Esophagus muscularis mucosa (tissue), 4 donors: ENCODE measurements around the gene CER1. TPM values are rescaled to one million over a fixed set of nuclear protein-coding genes. Genes with fewer than 3 reads are reported as not detected.

ENCODE experiments used
- DNase-seq: peaks from one replicate; pipeline ENCODE4 v3.0.0-alpha.2; 2017; ENCODE audit errors: extremely low spot score
- H3K27ac ChIP-seq, 4 donors: fragments of 200-600 bp; sonication (generic); replicated peaks in 1 of 4; 1 replicate in 3 of 4; 2 replicates in 1 of 4; pipeline ENCODE4 v1.5.1; 2016 to 2019; ENCODE audit warnings: mild to moderate bottlenecking in 1 of 4
- H3K27me3 ChIP-seq, 4 donors: fragments of 200-600 bp; sonication (generic); one replicate each; pipeline versions ENCODE4 v1.5.1 to v1.6.0; 2016 to 2019
- H3K36me3 ChIP-seq, 4 donors: fragments of 200-600 bp; sonication (generic); one replicate each; pipeline ENCODE4 v1.5.1; 2016 to 2019
- H3K4me1 ChIP-seq, 4 donors: fragments of 200-600 bp; sonication (generic); one replicate each; pipeline ENCODE4 v1.5.1; 2016 to 2019
- H3K4me3 ChIP-seq, 4 donors: fragments of 200-600 bp; sonication (generic); 1 replicate in 2 of 4; 2 replicates in 2 of 4; pipeline ENCODE4 v1.5.1; 2016 to 2019; ENCODE audit warnings: mild to moderate bottlenecking in 4 of 4, moderate library complexity in 1 of 4
- H3K9me3 ChIP-seq, 4 donors: fragments of 200-600 bp; sonication (generic); 1 replicate in 3 of 4; 2 replicates in 1 of 4; pipeline ENCODE4 v1.5.1; 2016 to 2019
- CTCF ChIP-seq, 3 experiments: fragments of 200-600 bp in 2 of 3; fragments of 450-650 bp in 1 of 3; sonication (generic) in 2 of 3; IDR thresholded peaks; one replicate each; pipeline ENCODE4 v1.5.1; 2017 to 2019; ENCODE audit warnings: antibody characterized with exemption in 3 of 3, mild to moderate bottlenecking in 2 of 3, moderate library complexity in 1 of 3
- EP300 ChIP-seq: sonication (generic); formaldehyde crosslinking; IDR thresholded peaks from one replicate; pipeline ENCODE4 v1.6.1; 2017; ENCODE audit warnings: antibody characterized with exemption
- POLR2A ChIP-seq: fragments of 450-650 bp; IDR thresholded peaks from one replicate; pipeline ENCODE4 v1.6.1; 2017; ENCODE audit warnings: antibody characterized with exemption, moderate library complexity, mild to moderate bottlenecking, low read depth
- POLR2AphosphoS5 ChIP-seq, 2 donors: sonication (generic); formaldehyde crosslinking; IDR thresholded peaks; one replicate each; pipeline ENCODE4 v1.6.1; 2017; ENCODE audit warnings: antibody characterized with exemption in 2 of 2
- WGBS: methylation state at CpG from one replicate; pipeline ENCODE4 v1.1.5; 2018; 5-methylcytosine and 5-hydroxymethylcytosine counted together
- intact Hi-C: fragments of 100-400 bp; cut with DNase I; formaldehyde crosslinking; loops from one replicate; pipeline ENCODE4 v1.15.1; 2023
- total RNA-seq, 4 donors: library from RNA; depleted of rRNA; stranded (reverse); fragments of >200 nt; gene quantifications; one replicate each; pipeline versions ENCODE4 v1.1.0 to v1.2.1, GENCODE V29; 2016

CER1 gene
- total RNA-seq, 4 donors from 2014 or later: not detected

GRCh38 chr9:14704281-14704680 lies 18.3 kb downstream of the CER1 start:
- H3K27me3 ChIP-seq: no peaks in the 10 kb centered on the region
- 77% methylated on average over 3 of the region's 3 CpGs for WGBS
- H3K9me3 ChIP-seq: peaks cover 0 to 27% (median 21%) of the 10 kb centered on the region in 4 donors
- TF ChIP-seq POLR2A (no peak), CTCF (IDR thresholded peaks at IDR 0.05) (no peak), POLR2AphosphoS5 (IDR thresholded peaks at IDR 0.05) (no peak), EP300 (no peak)
- no peak for DNase-seq
- H3K27ac ChIP-seq: no peak overlapping the region
- intact Hi-C loops: no loop called here
- H3K4me1 ChIP-seq: no peaks in the 10 kb centered on the region
- no peaks in the 10 kb centered on the region for H3K36me3 ChIP-seq
- no peak overlapping the region for H3K4me3 ChIP-seq

- peaks cover 0 to 3% (median 0%) of the 10 kb centered on the region in 4 donors for H3K27me3 ChIP-seq
- no peak for DNase-seq
- WGBS: 58% methylated on average over 4 of the region's 4 CpGs
- no peak overlapping the region for H3K4me3 ChIP-seq
- H3K4me1 ChIP-seq: no peaks in the 10 kb centered on the region
- H3K36me3 ChIP-seq: no peaks in the 10 kb centered on the region
- TF ChIP-seq POLR2AphosphoS5 (IDR thresholded peaks at IDR 0.05): no peak
- no peak for TF ChIP-seq CTCF (IDR thresholded peaks at IDR 0.05)
- no peak for TF ChIP-seq POLR2A
- no peak for TF ChIP-seq EP300
- intact Hi-C loops: no loop called here
- no peak overlapping the region for H3K27ac ChIP-seq
- peaks cover 0 to 27% (median 21%) of the 10 kb centered on the region in 4 donors for H3K9me3 ChIP-seq
Observed at GRCh38 chr9:14702200-14702720, 20.3 kb downstream of the CER1 start.

GRCh38 chr9:14693251-14693861 lies 29.2 kb downstream of the CER1 start, which contains the start of gene ZDHHC21:
ZDHHC21 (minus strand) TSS chr9:14693432; CDS start chr9:14674340, 19,092 bp downstream.
- Histone ChIP-seq H3K27me3 (peaks cover 0 to 8% (median 0%) of the 10 kb centered on the region in 4 donors), H3K4me1 (peaks cover 5 to 23% (median 21%) of the 10 kb centered on the region in 4 donors), H3K9me3 (no peaks in the 10 kb centered on the region), H3K4me3 (peak within 1 kb of the TSS; percentile 87 to 89 (median 88)), H3K36me3 (peaks cover 0 to 18% (median 16%) of the 10 kb centered on the region in 4 donors), H3K27ac (peak within 1 kb of the TSS; percentile 60 to 75 (median 68))
- peak; percentile 38 to 65 for TF ChIP-seq POLR2AphosphoS5 (IDR thresholded peaks at IDR 0.05)
- no peak for TF ChIP-seq EP300
- intact Hi-C loops: no loop called here
- no peak for DNase-seq
- WGBS: 11% methylated on average over 14 of the region's 50 CpGs

GRCh38 chr9:14692470-14693250 lies 29.9 kb downstream of the CER1 start:
- peak overlapping the region; percentile 60 to 75 (median 68) for H3K27ac ChIP-seq
- no peak for DNase-seq

More at GRCh38 chr9:14692470-14693250, 29.9 kb downstream of the CER1 start:
- 3% methylated on average over 21 of the region's 35 CpGs for WGBS
- H3K36me3 ChIP-seq: peaks cover 0 to 21% (median 17%) of the 10 kb centered on the region in 4 donors
- TF ChIP-seq EP300 (no peak), POLR2AphosphoS5 (IDR thresholded peaks at IDR 0.05) (no peak), POLR2A (no peak), CTCF (IDR thresholded peaks at IDR 0.05) (no peak)
- peak overlapping the region; percentile 87 to 89 (median 88) for H3K4me3 ChIP-seq
- H3K9me3 ChIP-seq: no peaks in the 10 kb centered on the region
- peaks cover 5 to 23% (median 21%) of the 10 kb centered on the region in 4 donors for H3K4me1 ChIP-seq
- H3K27me3 ChIP-seq: peaks cover 0 to 5% (median 0%) of the 10 kb centered on the region in 4 donors
- intact Hi-C loops: no loop called here
